Neuronal stem cell (in vitro differentiated cells): Measurements from ENCODE around the gene SAMD4A.
"Not testable (repeated sequence)": the region's sequence is repeated elsewhere in the genome, so short reads cannot be mapped to it uniquely, and the experiment has no call there.

Experiments
- DNase-seq: peaks from one replicate; pipeline ENCODE4 v3.0.0-alpha.2; 2013; ENCODE audit warnings: low spot score
- H2AFZ ChIP-seq: one replicate; pipeline ENCODE4 v1.6.1; 2013; ENCODE audit warnings: mild to moderate bottlenecking, low read length, inconsistent platforms
- H2AK5ac ChIP-seq: 2 replicates; pipeline ENCODE4 v1.6.1; 2013; ENCODE audit warnings: low read depth, mild to moderate bottlenecking, inconsistent platforms, low read length, moderate library complexity, mixed read lengths
- H2BK120ac ChIP-seq: 2 replicates; pipeline ENCODE4 v1.6.1; 2013; ENCODE audit warnings: low read depth, mild to moderate bottlenecking, inconsistent platforms, low read length, moderate library complexity, mixed read lengths
- H2BK12ac ChIP-seq: one replicate; pipeline ENCODE4 v1.6.1; 2013; ENCODE audit warnings: low read length, inconsistent platforms
- H2BK15ac ChIP-seq: 2 replicates; pipeline ENCODE4 v1.6.1; 2013; ENCODE audit warnings: mild to moderate bottlenecking, low read length, inconsistent platforms, mixed read lengths
- H2BK5ac ChIP-seq: one replicate; pipeline ENCODE4 v1.6.1; 2013; ENCODE audit warnings: inconsistent platforms, mild to moderate bottlenecking, low read length, moderate library complexity
- H3K14ac ChIP-seq: one replicate; pipeline ENCODE4 v1.6.1; 2013; ENCODE audit warnings: low read length, inconsistent platforms
- H3K18ac ChIP-seq: 2 replicates; pipeline ENCODE4 v1.6.1; 2013; ENCODE audit warnings: low read length, inconsistent platforms
- H3K23ac ChIP-seq: 2 replicates; pipeline ENCODE4 v1.6.1; 2013; ENCODE audit warnings: low read depth, mild to moderate bottlenecking, mixed read lengths, low read length, inconsistent platforms; ENCODE audit not compliant: poor library complexity
- H3K27ac ChIP-seq: replicated peaks from 3 replicates; pipeline ENCODE4 v1.5.1; 2013; ENCODE audit warnings: low read length, inconsistent platforms
- H3K27me3 ChIP-seq, 3 experiments: 2 replicates each; pipeline ENCODE4 v1.6.1; 2013; ENCODE audit warnings: low read length in 3 of 3, mild to moderate bottlenecking in 2 of 3, inconsistent platforms in 1 of 3, low read depth in 1 of 3, mixed read lengths in 1 of 3, moderate library complexity in 1 of 3; ENCODE audit not compliant: control insufficient read depth in 3 of 3, insufficient read depth in 3 of 3
- H3K36me3 ChIP-seq, 2 donors: replicated peaks in 1 of 2; 2 replicates each; pipeline ENCODE4 v1.6.1; 2013; ENCODE audit warnings: low read length in 2 of 2; ENCODE audit not compliant: control insufficient read depth in 2 of 2, insufficient read depth in 2 of 2
- H3K4ac ChIP-seq: 2 replicates; pipeline ENCODE4 v1.6.1; 2013; ENCODE audit warnings: inconsistent platforms, mild to moderate bottlenecking, low read length, moderate library complexity
- H3K4me1 ChIP-seq, 2 donors: 1 replicate in 1 of 2; 2 replicates in 1 of 2; pipeline ENCODE4 v1.6.1; 2013; ENCODE audit warnings: low read length in 2 of 2, low read depth in 1 of 2; ENCODE audit not compliant: control insufficient read depth in 2 of 2, insufficient read depth in 1 of 2
- H3K4me2 ChIP-seq: one replicate; pipeline ENCODE4 v1.6.1; 2013; ENCODE audit warnings: mild to moderate bottlenecking, low read length, inconsistent platforms; ENCODE audit not compliant: insufficient read depth, poor library complexity, severe bottlenecking
- H3K4me3 ChIP-seq, 2 donors: 2 replicates each; pipeline ENCODE4 v1.5.1; 2013; ENCODE audit warnings: low read length in 2 of 2, mild to moderate bottlenecking in 2 of 2, inconsistent platforms in 1 of 2, moderate library complexity in 1 of 2
- H3K79me1 ChIP-seq: one replicate; pipeline ENCODE4 v1.6.1; 2013; ENCODE audit warnings: low read depth, mild to moderate bottlenecking, inconsistent platforms, low read length, moderate library complexity
- H3K9ac ChIP-seq: one replicate; pipeline ENCODE4 v1.6.1; 2013; ENCODE audit warnings: mild to moderate bottlenecking, low read depth, low read length, inconsistent platforms; ENCODE audit not compliant: poor library complexity
- H3K9me3 ChIP-seq, 2 donors: replicated peaks in 1 of 2; 2 replicates each; pipeline versions ENCODE3 to v1.6.1; 2013; ENCODE audit warnings: low read length in 2 of 2, mild to moderate bottlenecking in 2 of 2, inconsistent platforms in 1 of 2, low read depth in 1 of 2, mixed read lengths in 1 of 2, moderate library complexity in 1 of 2; ENCODE audit not compliant: control insufficient read depth in 2 of 2, insufficient read depth in 1 of 2
- H4K8ac ChIP-seq: one replicate; pipeline ENCODE4 v1.6.1; 2013; ENCODE audit warnings: low read depth, mild to moderate bottlenecking, inconsistent platforms, low read length, moderate library complexity
- H4K91ac ChIP-seq: one replicate; pipeline ENCODE4 v1.6.1; 2013; ENCODE audit warnings: low read length, low read depth, mild to moderate bottlenecking, inconsistent platforms; ENCODE audit not compliant: poor library complexity
- WGBS, 2 donors: extraction: QIAGEN DNeasy Blood & Tissue Kit; methylation state at CpG; one replicate each; pipeline ENCODE4 v1.1.7; 2013; ENCODE audit warnings: missing lambda C conversion rate in 2 of 2, mixed read lengths in 1 of 2; ENCODE audit not compliant: insufficient read length in 2 of 2, insufficient replicate concordance in 1 of 2; ENCODE audit errors: extremely low coverage in 2 of 2; 5-methylcytosine and 5-hydroxymethylcytosine counted together

Gene SAMD4A

DNA sequence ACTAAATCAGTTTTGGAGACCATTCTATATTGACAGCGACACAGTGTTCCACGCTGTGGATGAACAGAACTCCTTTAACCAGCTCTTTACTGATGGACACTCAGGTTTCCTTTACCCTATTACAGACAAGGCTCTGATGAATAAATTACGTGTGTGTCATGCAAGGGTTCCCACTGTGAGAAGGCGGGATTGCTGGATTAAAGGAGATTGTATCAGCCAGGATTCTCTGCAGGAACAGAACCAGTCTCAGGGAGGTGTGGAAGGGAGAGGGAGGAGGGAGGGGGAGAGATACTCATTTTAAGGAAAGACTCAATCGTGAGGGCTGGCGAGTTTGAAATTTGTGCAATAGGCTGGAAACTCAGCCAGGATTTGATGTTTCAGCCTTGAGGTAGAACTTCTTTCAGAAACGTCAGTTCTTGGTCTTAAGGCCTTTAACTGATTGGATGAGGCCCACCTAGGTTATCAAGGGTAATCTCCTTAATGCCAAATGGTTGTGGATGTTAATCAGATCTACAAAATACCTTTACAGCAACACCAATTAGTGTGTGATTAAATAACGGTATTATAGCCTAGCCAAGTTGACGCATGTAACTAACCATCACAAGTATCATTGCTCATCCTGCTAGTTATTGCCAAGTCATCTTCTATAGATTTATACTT lies 231.7 kb downstream of the SAMD4A start:
- no CpG with 5 or more reads among the region's 9 CpGs for WGBS, 2 donors
- H2AK5ac ChIP-seq: no peak overlapping the region

DNA sequence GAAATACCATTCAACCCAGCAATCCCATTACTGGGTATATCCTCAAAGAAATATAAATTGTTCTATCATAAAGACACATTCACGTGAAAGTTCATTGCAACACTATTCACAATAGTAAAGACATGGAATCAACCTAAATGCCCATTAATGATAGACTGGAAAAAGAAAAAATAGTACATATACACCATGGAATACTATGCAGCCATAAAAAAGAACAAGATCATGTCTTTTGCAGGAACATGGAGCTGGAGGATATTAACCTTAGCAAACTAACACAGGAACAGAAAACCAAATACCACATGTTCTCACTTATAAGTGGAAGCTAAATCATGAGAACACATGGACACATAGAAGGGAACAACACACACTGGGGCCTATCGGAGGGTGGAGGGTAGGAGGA lies 234.6 kb downstream of the SAMD4A start:
- no CpG with 5 or more reads among the region's 2 CpGs for WGBS, 2 donors
- H2BK12ac ChIP-seq: not testable (repeated sequence)

More for the DNA sequence above, 231.7 kb downstream of the SAMD4A start:
- no peak overlapping the region for H3K23ac ChIP-seq
- H3K4me3 ChIP-seq: no peak overlapping the region
- no peak overlapping the region for H2AFZ ChIP-seq
- no peak overlapping the region for H3K14ac ChIP-seq
- no peak overlapping the region for H3K4me2 ChIP-seq
- no peaks in the 10 kb centered on the region for H3K27me3 ChIP-seq
- no peak overlapping the region for H2BK5ac ChIP-seq
- peaks cover 8 to 9% of the 10 kb centered on the region in 2 donors for H3K9me3 ChIP-seq
- H3K27ac ChIP-seq: no peak overlapping the region
- H3K9ac ChIP-seq: no peak overlapping the region
- no peak overlapping the region for H3K4ac ChIP-seq
- no peak for DNase-seq
- H3K18ac ChIP-seq: no peak overlapping the region
- H4K91ac ChIP-seq: no peak overlapping the region
- H2BK12ac ChIP-seq: no peak overlapping the region
- no peaks in the 10 kb centered on the region for H3K79me1 ChIP-seq
- H3K4me1 ChIP-seq: peaks cover 2 to 12% of the 10 kb centered on the region in 2 donors
- H2BK15ac ChIP-seq: no peak overlapping the region
- no peaks in the 10 kb centered on the region for H3K36me3 ChIP-seq
- H2BK120ac ChIP-seq: no peak overlapping the region
- no peak overlapping the region for H4K8ac ChIP-seq

DNA sequence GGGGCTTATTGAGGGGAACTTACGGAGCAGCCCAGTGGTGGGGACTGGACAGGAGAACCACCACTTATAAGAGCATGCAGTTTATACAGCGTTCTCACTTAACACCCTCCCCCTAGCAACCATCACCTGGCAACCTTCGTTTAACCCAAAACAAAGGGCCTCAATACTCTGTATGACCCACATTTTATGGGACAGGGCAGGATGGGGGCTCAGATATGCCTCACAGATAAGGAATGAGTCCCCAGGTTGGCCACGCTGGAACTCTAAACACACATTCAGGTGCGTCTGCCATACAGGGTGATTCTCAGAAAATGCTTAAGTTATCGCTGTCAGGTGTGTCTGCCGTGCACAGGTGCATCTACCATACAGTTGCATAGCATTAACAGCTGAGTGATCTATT lies 236.5 kb downstream of the SAMD4A start:
- Histone ChIP-seq H3K14ac (no peak overlapping the region), H4K8ac (no peak overlapping the region), H3K27ac (no peak overlapping the region), H3K23ac (no peak overlapping the region), H3K9me3 (no peaks in the 10 kb centered on the region), H3K4me3 (no peak overlapping the region), H2BK5ac (no peak overlapping the region), H3K18ac (no peak overlapping the region), H3K27me3 (peaks cover 0 to 10% (median 0%) of the 10 kb centered on the region in 3 experiments), H3K79me1 (no peaks in the 10 kb centered on the region), H3K4me2 (no peak overlapping the region), H2BK120ac (no peak overlapping the region), H3K36me3 (no peaks in the 10 kb centered on the region), H3K4me1 (peaks cover 0 to 4% of the 10 kb centered on the region in 2 donors), H2AFZ (no peak overlapping the region), H2BK15ac (no peak overlapping the region), H2AK5ac (no peak overlapping the region), H3K4ac (no peak overlapping the region), H4K91ac (no peak overlapping the region), H3K9ac (no peak overlapping the region), H2BK12ac (no peak overlapping the region)
- DNase-seq: no peak
- no CpG with 5 or more reads among the region's 7 CpGs for WGBS, 2 donors

More for the DNA sequence above, 234.6 kb downstream of the SAMD4A start:
- not testable (repeated sequence) for H3K9me3 ChIP-seq, H3K27me3 ChIP-seq, H2BK120ac ChIP-seq, H3K14ac ChIP-seq, H3K4me2 ChIP-seq, H3K36me3 ChIP-seq, H3K4me3 ChIP-seq, H4K91ac ChIP-seq, H3K9ac ChIP-seq, H3K79me1 ChIP-seq, H3K4ac ChIP-seq, H2AFZ ChIP-seq, H2AK5ac ChIP-seq, H3K18ac ChIP-seq, H4K8ac ChIP-seq, DNase-seq, H3K4me1 ChIP-seq, H2BK5ac ChIP-seq, H3K23ac ChIP-seq, H2BK15ac ChIP-seq, H3K27ac ChIP-seq

DNA sequence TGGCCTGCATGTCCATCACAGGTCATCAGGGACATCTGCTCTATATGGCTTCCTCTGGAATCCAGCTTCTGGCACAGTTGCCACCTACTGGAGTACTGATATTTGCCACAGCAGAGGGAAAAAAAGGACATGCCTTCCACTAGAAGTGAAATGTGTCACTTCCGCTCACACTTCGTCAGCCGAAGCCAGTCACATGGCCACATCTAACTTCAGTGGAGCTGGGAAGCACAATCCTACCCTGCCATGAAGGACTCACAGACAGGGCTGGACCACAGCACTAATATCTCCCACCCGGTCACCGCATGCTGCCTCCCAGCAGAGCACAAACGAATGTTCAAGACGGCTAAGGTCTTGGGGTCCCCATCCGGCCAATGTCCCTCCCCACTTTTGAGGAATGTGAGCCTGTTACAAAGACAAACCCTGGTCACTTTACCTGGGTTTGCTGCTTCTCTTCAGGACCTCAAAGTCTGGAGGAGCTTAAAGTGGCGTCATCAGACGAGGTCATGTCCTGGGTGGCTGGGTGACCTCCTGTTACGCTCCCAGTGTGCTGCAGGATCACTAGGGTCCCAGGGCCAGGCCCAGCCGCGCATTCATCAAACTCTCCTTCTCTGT lies 237.1 kb downstream of the SAMD4A start:
- peaks cover 0 to 2% of the 10 kb centered on the region in 2 donors for H3K4me1 ChIP-seq
- H2BK15ac ChIP-seq: no peak overlapping the region
- H3K36me3 ChIP-seq: no peaks in the 10 kb centered on the region
- H2AK5ac ChIP-seq: no peak overlapping the region
- no peak overlapping the region for H3K4me3 ChIP-seq
- no peak overlapping the region for H3K27ac ChIP-seq
- no peak overlapping the region for H2BK5ac ChIP-seq
- no peak overlapping the region for H4K8ac ChIP-seq
- peaks cover 0 to 10% (median 0%) of the 10 kb centered on the region in 3 experiments for H3K27me3 ChIP-seq
- peak overlapping the region; percentile 2 for H3K18ac ChIP-seq
- H3K4ac ChIP-seq: no peak overlapping the region
- H3K23ac ChIP-seq: no peak overlapping the region
- H3K79me1 ChIP-seq: no peaks in the 10 kb centered on the region
- no peak overlapping the region for H3K9ac ChIP-seq
- no peak overlapping the region for H4K91ac ChIP-seq
- no peaks in the 10 kb centered on the region for H3K9me3 ChIP-seq
- DNase-seq: no peak
- peak overlapping the region; percentile 12 for H2AFZ ChIP-seq
- H2BK120ac ChIP-seq: no peak overlapping the region
- H3K4me2 ChIP-seq: no peak overlapping the region
- H3K14ac ChIP-seq: no peak overlapping the region
- no peak overlapping the region for H2BK12ac ChIP-seq
- no CpG with 5 or more reads among the region's 13 CpGs for WGBS, 2 donors
